Activated B cell treated with CpG ODN at 0.5 μM for 24 hours (primary cell): ENCODE results near the gene GIMAP1. TPM values are rescaled to one million over a fixed set of nuclear protein-coding genes. Genes with fewer than 3 reads are reported as not detected.
A peak's percentile ranks its signal among the peaks of the same experiment; 100 is the strongest.
"Not testable (repeated sequence)": the region's sequence is repeated elsewhere in the genome, so short reads cannot be mapped to it uniquely, and the experiment has no call there.

ENCODE experiments used
- ATAC-seq: fragments of 200-7000 bp; cut with Tn5 transposase; one replicate; pipeline ENCODE4 v1.10.0; 2021; ENCODE audit warnings: low read depth, mild to moderate bottlenecking, moderate library complexity
- CTCF ChIA-PET: fragments of 350-600 bp; sonication (Branson Sonifier 250); formaldehyde crosslinking; loops from one replicate; lab custom pipeline; 2021; ENCODE audit warnings: antibody characterized with exemption; lab: Charles Lee
- POLR2A ChIA-PET: fragments of 350-600 bp; sonication (Branson Sonifier 250); formaldehyde crosslinking; loops from one replicate; lab custom pipeline; 2021; ENCODE audit warnings: antibody characterized with exemption; lab: Charles Lee
- DNase-seq: peaks from one replicate; pipeline ENCODE4 v3.0.0; 2022
- H3K27ac Mint-ChIP-seq: one replicate; pipeline ENCODE4 v1.8.0; 2020; ENCODE audit warnings: mixed read lengths
- H3K27me3 Mint-ChIP-seq: one replicate; pipeline ENCODE4 v1.8.0; 2021; ENCODE audit warnings: mixed read lengths
- H3K36me3 Mint-ChIP-seq: one replicate; pipeline ENCODE4 v1.8.0; 2021; ENCODE audit warnings: low read depth, mixed read lengths
- H3K4me1 Mint-ChIP-seq: one replicate; pipeline ENCODE4 v1.8.0; 2021; ENCODE audit warnings: mixed read lengths
- H3K4me3 Mint-ChIP-seq: one replicate; pipeline ENCODE4 v1.8.0; 2020; ENCODE audit warnings: mild to moderate bottlenecking, mixed read lengths
- H3K9me3 Mint-ChIP-seq: one replicate; pipeline ENCODE4 v1.8.0; 2020; ENCODE audit warnings: mixed read lengths
- intact Hi-C: fragments of 100-400 bp; cut with micrococcal nuclease; formaldehyde crosslinking; loops from one replicate; pipeline ENCODE4 v1.15.1; 2024
- total RNA-seq: library from RNA; stranded (reverse); gene quantifications from 2 replicates; pipeline ENCODE4 v1.2.3, GENCODE V29; 2022
- TF ChIP-seq, protein P1 (sequence below): fragments of 200-600 bp; IDR thresholded peaks from one replicate; pipeline ENCODE4 v1.8.0; 2022; ENCODE audit warnings: antibody characterized with exemption, mild to moderate bottlenecking

GIMAP1 gene
- total RNA-seq, 1 donor from 2014 or later: 0.89 TPM

- H3K4me3 Mint-ChIP-seq, DNase-seq, H3K36me3 Mint-ChIP-seq, H3K27ac Mint-ChIP-seq, H3K9me3 Mint-ChIP-seq, H3K27me3 Mint-ChIP-seq, CTCF ChIA-PET, ATAC-seq: not testable (repeated sequence)
- intact Hi-C loops: loop anchor here (10.0 kb wide), 1 partner anchor 236 kb away; no protein-coding TSS in a partner anchor
- POLR2A ChIA-PET: interaction anchor here (0.7 kb wide), 1 partner anchor 53 kb away, joined by 4 read pairs; no protein-coding TSS in a partner anchor
- H3K4me1 Mint-ChIP-seq: peaks cover 19% of the 10 kb centered on the region
Measured at GRCh38 chr7:150680364-150680763, 36.0 kb upstream of the GIMAP1 start.

DNA sequence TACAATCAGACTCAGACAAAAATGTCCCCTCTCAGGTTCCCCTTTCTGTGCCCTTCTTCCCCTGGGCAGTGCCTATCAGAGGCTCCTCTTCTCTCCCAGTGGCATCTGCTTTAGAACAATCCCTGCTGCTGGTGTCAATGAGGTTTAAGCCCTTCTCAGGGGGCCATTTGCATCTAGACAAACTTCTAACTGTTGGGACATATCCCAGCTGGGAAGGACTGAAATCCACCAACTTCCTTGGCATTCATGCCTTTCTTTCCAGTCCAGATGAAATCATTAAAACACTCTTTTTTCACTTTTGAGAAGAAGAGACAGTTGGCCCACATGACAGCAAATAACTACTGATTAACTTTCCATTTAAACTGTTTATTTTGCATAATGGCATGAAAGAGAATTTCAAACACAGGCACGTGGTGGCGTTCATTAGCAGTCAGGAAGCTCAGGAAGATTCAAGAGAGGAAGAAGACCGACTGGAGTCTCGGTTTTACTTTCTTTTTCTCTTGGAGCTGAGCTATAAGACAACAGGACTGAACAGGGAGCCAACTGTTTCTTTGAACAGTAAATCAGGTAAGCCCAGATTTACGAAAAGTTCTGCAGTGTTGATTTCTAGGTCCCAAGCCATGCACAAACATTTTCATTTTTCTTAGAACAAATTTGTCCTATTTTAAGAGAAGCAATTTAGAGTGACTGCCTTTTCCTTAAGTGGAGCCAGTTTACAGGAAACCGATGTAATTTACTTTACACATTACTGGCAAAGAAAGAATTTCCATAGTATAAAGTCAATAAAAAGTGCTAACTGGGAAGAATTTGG lies 31.0 kb upstream of the GIMAP1 start, which contains the start of gene GIMAP2:
Gene GIMAP2, plus strand, starts transcription at position 488 of the 811 bp plus-strand sequence. CDS start 1,354 bp downstream, outside the sequence.
- CTCF ChIA-PET: no interaction called here
- Mint-ChIP-seq H3K9me3 (no peaks in the 10 kb centered on the region), H3K27ac (peak within 1 kb of the TSS; percentile 84), H3K36me3 (peaks cover 36% of the 10 kb centered on the region), H3K27me3 (no peaks in the 10 kb centered on the region), H3K4me1 (peaks cover 28% of the 10 kb centered on the region), H3K4me3 (peak within 1 kb of the TSS; percentile 89)
- TF ChIP-seq, protein P1, sequence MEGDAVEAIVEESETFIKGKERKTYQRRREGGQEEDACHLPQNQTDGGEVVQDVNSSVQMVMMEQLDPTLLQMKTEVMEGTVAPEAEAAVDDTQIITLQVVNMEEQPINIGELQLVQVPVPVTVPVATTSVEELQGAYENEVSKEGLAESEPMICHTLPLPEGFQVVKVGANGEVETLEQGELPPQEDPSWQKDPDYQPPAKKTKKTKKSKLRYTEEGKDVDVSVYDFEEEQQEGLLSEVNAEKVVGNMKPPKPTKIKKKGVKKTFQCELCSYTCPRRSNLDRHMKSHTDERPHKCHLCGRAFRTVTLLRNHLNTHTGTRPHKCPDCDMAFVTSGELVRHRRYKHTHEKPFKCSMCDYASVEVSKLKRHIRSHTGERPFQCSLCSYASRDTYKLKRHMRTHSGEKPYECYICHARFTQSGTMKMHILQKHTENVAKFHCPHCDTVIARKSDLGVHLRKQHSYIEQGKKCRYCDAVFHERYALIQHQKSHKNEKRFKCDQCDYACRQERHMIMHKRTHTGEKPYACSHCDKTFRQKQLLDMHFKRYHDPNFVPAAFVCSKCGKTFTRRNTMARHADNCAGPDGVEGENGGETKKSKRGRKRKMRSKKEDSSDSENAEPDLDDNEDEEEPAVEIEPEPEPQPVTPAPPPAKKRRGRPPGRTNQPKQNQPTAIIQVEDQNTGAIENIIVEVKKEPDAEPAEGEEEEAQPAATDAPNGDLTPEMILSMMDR: no peak
- DNase-seq (no peak), ATAC-seq (peak; percentile 88)
- POLR2A ChIA-PET: interaction anchor here (0.6 to 1.0 kb wide), 3 partner anchors 31 to 369 kb away, joined by 3 to 5 read pairs (median 5); partner anchors contain the start of genes GIMAP1 and REPIN1
- intact Hi-C loops: loop anchor here (10.0 kb wide), 1 partner anchor 241 kb away; no protein-coding TSS in a partner anchor

GRCh38 chr7:150686030-150686631 lies 30.3 kb upstream of the GIMAP1 start:
- H3K27ac Mint-ChIP-seq: peak overlapping the region; percentile 84
- H3K9me3 Mint-ChIP-seq: no peaks in the 10 kb centered on the region
- ChIA-PET POLR2A (interaction anchor here (0.6 to 1.0 kb wide), 3 partner anchors 30 to 370 kb away, joined by 3 to 5 read pairs (median 5); partner anchors contain the start of genes GIMAP1 and REPIN1), CTCF (no interaction called here)
- ATAC-seq (peak; percentile 45), DNase-seq (no peak)
- no peaks in the 10 kb centered on the region for H3K27me3 Mint-ChIP-seq
- H3K4me1 Mint-ChIP-seq: peaks cover 28% of the 10 kb centered on the region
- TF ChIP-seq, protein P1: no peak
- H3K36me3 Mint-ChIP-seq: peaks cover 43% of the 10 kb centered on the region
- intact Hi-C loops: loop anchor here (10.0 kb wide), 1 partner anchor 241 kb away; no protein-coding TSS in a partner anchor
- peak overlapping the region; percentile 89 for H3K4me3 Mint-ChIP-seq

DNA sequence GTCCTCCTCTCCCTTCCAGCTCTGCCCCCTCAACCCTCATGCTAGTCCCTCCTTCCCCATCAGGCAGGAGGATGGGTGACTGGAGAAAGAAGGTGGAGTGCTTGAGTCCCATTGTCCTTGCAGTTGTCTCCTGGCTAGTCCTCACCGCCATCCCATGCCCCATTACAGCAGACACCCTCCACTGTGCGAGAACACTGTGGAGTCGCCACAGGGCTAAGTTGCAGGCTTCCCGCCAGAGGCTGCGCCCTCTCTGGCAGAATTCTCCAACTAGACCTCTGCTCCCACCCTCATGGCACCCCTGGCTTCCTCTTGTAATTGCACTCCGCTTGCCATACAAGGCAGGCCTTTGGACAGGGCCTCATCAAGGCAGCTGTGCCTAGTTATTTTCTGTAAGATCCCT lies 27.8 kb upstream of the GIMAP1 start:
- Mint-ChIP-seq H3K4me1 (peaks cover 28% of the 10 kb centered on the region), H3K9me3 (peaks cover 9% of the 10 kb centered on the region), H3K4me3 (no peak overlapping the region), H3K36me3 (peaks cover 65% of the 10 kb centered on the region), H3K27ac (no peak overlapping the region), H3K27me3 (no peaks in the 10 kb centered on the region)
- TF ChIP-seq, protein P1: no peak
- ChIA-PET POLR2A (no interaction called here), CTCF (no interaction called here)
- intact Hi-C loops: loop anchor here (10.0 kb wide), 1 partner anchor 244 kb away; no protein-coding TSS in a partner anchor
- ATAC-seq: no peak
- no peak for DNase-seq

DNA sequence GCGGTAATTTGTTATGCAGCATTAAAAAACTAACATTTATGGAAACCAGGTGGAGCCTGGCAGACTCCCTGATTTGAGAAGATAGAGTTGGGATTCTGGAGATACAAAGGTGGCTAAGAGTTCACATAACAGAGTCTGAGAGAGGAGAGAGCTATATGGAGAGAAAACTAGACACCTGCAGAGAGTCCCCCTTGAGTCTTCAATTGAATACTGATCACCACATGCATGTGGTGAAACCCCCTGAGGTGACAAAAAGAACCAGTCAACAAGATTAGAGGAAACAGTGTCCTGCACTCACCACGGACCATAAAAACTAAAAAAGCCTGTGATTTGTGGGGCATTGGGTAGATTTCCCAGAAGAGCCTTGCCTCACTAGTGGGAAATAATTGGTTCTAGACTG lies 20.8 kb upstream of the GIMAP1 start:
- TF ChIP-seq, protein P1: no peak
- Mint-ChIP-seq H3K36me3 (peaks cover 32% of the 10 kb centered on the region), H3K4me3 (no peak overlapping the region), H3K27me3 (no peaks in the 10 kb centered on the region), H3K9me3 (peaks cover 52% of the 10 kb centered on the region), H3K4me1 (no peaks in the 10 kb centered on the region), H3K27ac (no peak overlapping the region)
- intact Hi-C loops: no loop called here
- POLR2A ChIA-PET: no interaction called here
- DNase-seq: no peak
- ATAC-seq: no peak
- CTCF ChIA-PET: no interaction called here
